Testis (tissue), 2 donors: ENCODE results near the gene TYW1B.
"Not testable (repeated sequence)": the region's sequence is repeated elsewhere in the genome, so short reads cannot be mapped to it uniquely, and the experiment has no call there.

Experiments
- POLR2A ChIP-seq: fragments of 450-650 bp; IDR thresholded peaks from one replicate; pipeline ENCODE4 v1.6.1; 2017; ENCODE audit warnings: antibody characterized with exemption, mild to moderate bottlenecking, moderate library complexity
- TF ChIP-seq, protein P1 (sequence below), 3 experiments: fragments of 450-650 bp in 2 of 3; fragments of 200-600 bp in 1 of 3; sonication (generic) in 1 of 3; IDR thresholded peaks; one replicate each; pipeline ENCODE4 v1.5.1; 2016 to 2019; ENCODE audit warnings: antibody characterized with exemption in 3 of 3, mild to moderate bottlenecking in 2 of 3, moderate library complexity in 1 of 3

DNA sequence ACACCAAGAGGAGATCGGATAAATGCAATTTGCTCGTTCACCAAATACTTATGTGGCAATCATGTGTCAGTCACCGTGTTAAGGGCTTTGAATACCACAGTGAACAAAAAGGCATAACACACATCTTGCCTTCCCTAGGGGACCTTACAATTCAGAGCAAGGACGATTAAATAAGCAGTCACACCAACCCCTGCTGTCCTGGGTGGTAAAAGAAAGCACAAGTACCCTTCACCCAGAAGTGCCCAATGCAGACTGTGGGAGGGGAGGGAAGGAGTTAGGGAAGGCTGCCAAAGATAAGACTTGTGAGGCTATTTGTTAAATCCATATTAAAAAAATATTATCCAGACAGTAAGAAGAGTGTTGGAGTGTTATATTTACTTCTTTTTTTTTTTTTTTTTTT, 146.8 kb downstream of the TYW1B start:
- not testable (repeated sequence) for TF ChIP-seq POLR2A
- TF ChIP-seq, protein P1, sequence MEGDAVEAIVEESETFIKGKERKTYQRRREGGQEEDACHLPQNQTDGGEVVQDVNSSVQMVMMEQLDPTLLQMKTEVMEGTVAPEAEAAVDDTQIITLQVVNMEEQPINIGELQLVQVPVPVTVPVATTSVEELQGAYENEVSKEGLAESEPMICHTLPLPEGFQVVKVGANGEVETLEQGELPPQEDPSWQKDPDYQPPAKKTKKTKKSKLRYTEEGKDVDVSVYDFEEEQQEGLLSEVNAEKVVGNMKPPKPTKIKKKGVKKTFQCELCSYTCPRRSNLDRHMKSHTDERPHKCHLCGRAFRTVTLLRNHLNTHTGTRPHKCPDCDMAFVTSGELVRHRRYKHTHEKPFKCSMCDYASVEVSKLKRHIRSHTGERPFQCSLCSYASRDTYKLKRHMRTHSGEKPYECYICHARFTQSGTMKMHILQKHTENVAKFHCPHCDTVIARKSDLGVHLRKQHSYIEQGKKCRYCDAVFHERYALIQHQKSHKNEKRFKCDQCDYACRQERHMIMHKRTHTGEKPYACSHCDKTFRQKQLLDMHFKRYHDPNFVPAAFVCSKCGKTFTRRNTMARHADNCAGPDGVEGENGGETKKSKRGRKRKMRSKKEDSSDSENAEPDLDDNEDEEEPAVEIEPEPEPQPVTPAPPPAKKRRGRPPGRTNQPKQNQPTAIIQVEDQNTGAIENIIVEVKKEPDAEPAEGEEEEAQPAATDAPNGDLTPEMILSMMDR (IDR thresholded peaks at IDR 0.05): not testable (repeated sequence)
